ENCODE results near the gene NDFIP2.

Gene NDFIP2

DNA sequence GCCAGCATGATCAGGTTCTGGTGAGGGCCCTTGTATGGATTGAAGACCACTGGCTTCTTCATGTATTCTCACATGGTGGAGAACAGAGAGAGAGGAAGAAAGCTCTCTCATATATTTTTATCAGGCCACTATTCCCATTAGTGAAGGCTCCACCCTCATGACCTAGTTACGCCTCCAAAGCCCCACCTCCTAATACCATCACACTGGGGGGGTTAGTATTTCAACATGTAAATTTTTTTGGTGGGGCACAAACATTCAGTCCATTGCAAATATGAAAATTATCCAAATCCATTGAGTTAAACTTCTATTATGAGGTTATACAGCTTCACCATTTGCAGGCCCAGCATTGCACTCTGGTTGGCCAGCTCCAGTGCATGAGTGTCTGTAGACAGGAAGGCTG is 41.7 kb upstream of the NDFIP2 start:
- no peak for ATAC-seq

DNA sequence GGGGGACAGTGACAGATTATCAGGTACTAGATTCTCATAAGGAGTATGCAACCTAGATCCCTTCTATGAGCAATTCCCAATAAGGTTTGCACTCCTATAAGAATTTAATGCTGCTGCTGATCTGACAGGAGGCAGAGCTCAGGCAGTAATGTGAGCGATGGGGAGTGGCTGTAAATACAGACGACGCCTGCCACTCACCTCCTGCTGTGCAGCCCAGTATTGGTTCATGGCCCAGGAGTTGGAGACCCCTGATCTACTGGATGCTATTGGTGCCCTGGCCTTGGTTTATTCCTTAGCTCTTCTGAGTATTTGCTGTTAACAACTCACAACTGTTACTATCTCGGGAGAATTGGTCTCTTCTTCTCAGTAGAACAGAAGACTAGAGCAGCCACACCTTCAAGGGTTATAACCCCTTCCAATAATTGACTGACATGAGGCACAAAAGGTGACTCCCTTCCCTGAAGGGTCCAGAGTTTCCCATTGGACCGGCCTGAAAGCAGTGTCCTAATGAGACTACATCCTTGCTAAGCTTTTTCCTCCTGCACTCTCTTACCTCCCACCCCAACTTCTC is 39.9 kb upstream of the NDFIP2 start:
- ATAC-seq: no peak
- TF ChIP-seq ISL1 (CRISPR knock-in tag; IDR thresholded peaks at IDR 0.05) (no peak), ZNF70 (CRISPR knock-in tag; IDR thresholded peaks at IDR 0.05) (no peak), TOX (CRISPR knock-in tag; IDR thresholded peaks at IDR 0.05; ENCODE audit: borderline replicate concordance) (no peak), PPARA (CRISPR knock-in tag; IDR thresholded peaks at IDR 0.05; ENCODE audit: borderline replicate concordance) (no peak), CSDC2 (CRISPR knock-in tag; IDR thresholded peaks at IDR 0.05) (no peak), GLIS3 (CRISPR knock-in tag; IDR thresholded peaks at IDR 0.05) (no peak), BACH2 (CRISPR knock-in tag; IDR thresholded peaks at IDR 0.05; ENCODE audit: borderline replicate concordance) (no peak), PATZ1 (CRISPR knock-in tag; IDR thresholded peaks at IDR 0.05; ENCODE audit: borderline replicate concordance) (no peak), RARB (CRISPR knock-in tag; IDR thresholded peaks at IDR 0.05) (no peak), SNAI2 (CRISPR knock-in tag; IDR thresholded peaks at IDR 0.05) (no peak), ZFP3 (CRISPR knock-in tag; IDR thresholded peaks at IDR 0.05) (no peak), TCF4 (CRISPR knock-in tag; IDR thresholded peaks at IDR 0.05; ENCODE audit: borderline replicate concordance) (no peak), ZNF8 (CRISPR knock-in tag; IDR thresholded peaks at IDR 0.05) (no peak), ARNTL (CRISPR knock-in tag; IDR thresholded peaks at IDR 0.05; ENCODE audit: borderline replicate concordance, low read depth) (no peak), ZFP30 (CRISPR knock-in tag; IDR thresholded peaks at IDR 0.05) (no peak)
- TF ChIP-seq, protein P1, sequence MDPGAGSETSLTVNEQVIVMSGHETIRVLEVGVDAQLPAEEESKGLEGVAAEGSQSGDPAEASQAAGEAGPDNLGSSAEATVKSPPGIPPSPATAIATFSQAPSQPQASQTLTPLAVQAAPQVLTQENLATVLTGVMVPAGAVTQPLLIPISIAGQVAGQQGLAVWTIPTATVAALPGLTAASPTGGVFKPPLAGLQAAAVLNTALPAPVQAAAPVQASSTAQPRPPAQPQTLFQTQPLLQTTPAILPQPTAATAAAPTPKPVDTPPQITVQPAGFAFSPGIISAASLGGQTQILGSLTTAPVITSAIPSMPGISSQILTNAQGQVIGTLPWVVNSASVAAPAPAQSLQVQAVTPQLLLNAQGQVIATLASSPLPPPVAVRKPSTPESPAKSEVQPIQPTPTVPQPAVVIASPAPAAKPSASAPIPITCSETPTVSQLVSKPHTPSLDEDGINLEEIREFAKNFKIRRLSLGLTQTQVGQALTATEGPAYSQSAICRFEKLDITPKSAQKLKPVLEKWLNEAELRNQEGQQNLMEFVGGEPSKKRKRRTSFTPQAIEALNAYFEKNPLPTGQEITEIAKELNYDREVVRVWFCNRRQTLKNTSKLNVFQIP (CRISPR knock-in tag; IDR thresholded peaks at IDR 0.05; ENCODE audit: borderline replicate concordance, low read depth): no peak

More for the DNA sequence above, 41.7 kb upstream of the NDFIP2 start:
- TF ChIP-seq ESRRG (CRISPR knock-in tag; IDR thresholded peaks at IDR 0.05) (no peak), ISL1 (CRISPR knock-in tag; IDR thresholded peaks at IDR 0.05) (no peak), GLIS3 (CRISPR knock-in tag; IDR thresholded peaks at IDR 0.05) (no peak), ZNF8 (CRISPR knock-in tag; IDR thresholded peaks at IDR 0.05) (no peak), RARB (CRISPR knock-in tag; IDR thresholded peaks at IDR 0.05) (no peak), BACH2 (CRISPR knock-in tag; IDR thresholded peaks at IDR 0.05; ENCODE audit: borderline replicate concordance) (no peak), ZNF565 (CRISPR knock-in tag; conservative IDR thresholded peaks at IDR 0.05; ENCODE audit: low read depth) (no peak), CSDC2 (CRISPR knock-in tag; IDR thresholded peaks at IDR 0.05) (no peak)
- TF ChIP-seq, protein P2, sequence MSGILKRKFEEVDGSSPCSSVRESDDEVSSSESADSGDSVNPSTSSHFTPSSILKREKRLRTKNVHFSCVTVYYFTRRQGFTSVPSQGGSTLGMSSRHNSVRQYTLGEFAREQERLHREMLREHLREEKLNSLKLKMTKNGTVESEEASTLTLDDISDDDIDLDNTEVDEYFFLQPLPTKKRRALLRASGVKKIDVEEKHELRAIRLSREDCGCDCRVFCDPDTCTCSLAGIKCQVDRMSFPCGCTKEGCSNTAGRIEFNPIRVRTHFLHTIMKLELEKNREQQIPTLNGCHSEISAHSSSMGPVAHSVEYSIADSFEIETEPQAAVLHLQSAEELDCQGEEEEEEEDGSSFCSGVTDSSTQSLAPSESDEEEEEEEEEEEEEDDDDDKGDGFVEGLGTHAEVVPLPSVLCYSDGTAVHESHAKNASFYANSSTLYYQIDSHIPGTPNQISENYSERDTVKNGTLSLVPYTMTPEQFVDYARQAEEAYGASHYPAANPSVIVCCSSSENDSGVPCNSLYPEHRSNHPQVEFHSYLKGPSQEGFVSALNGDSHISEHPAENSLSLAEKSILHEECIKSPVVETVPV (CRISPR knock-in tag; IDR thresholded peaks at IDR 0.05): no peak

DNA sequence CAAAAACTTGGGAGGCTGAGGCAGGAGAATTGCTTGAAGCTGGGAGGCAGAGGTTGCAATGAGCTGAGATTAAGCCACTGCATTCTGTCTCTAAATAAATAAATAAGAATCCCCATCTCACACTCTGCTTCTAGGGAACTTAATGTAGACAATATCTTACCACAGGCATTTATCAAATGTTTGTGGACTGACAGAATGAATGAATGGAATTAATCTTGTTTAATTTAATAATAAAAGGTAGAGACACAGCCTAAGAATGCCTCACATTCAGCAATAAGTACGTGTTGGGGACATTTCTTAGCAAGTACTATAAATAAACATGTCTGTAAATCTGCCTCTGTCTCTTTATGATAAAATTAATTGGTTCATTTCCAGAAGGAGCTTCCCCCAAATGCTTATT is 38.7 kb upstream of the NDFIP2 start:
- TF ChIP-seq ZNF70 (CRISPR knock-in tag; IDR thresholded peaks at IDR 0.05): no peak
- TF ChIP-seq, protein P1 (CRISPR knock-in tag; IDR thresholded peaks at IDR 0.05; ENCODE audit: borderline replicate concordance, low read depth): no peak
- TF ChIP-seq ZNF565 (CRISPR knock-in tag; conservative IDR thresholded peaks at IDR 0.05; ENCODE audit: low read depth): no peak
- TF ChIP-seq TSHZ2 (CRISPR knock-in tag; IDR thresholded peaks at IDR 0.05): no peak
- no peak for TF ChIP-seq ZFP30 (CRISPR knock-in tag; IDR thresholded peaks at IDR 0.05)
- no peak for TF ChIP-seq TOX (CRISPR knock-in tag; IDR thresholded peaks at IDR 0.05; ENCODE audit: borderline replicate concordance)
- no peak for TF ChIP-seq PPARA (CRISPR knock-in tag; IDR thresholded peaks at IDR 0.05; ENCODE audit: borderline replicate concordance)
- no peak for TF ChIP-seq TCF4 (CRISPR knock-in tag; IDR thresholded peaks at IDR 0.05; ENCODE audit: borderline replicate concordance)
- TF ChIP-seq OSR1 (CRISPR knock-in tag; IDR thresholded peaks at IDR 0.05): no peak
- no peak for ATAC-seq
